GM18858 (cell line): ENCODE results near the gene KLHL26.
"Not testable (repeated sequence)": the region's sequence is repeated elsewhere in the genome, so short reads cannot be mapped to it uniquely, and the experiment has no call there.

ENCODE experiments used
- ATAC-seq: cut with Tn5 transposase; IDR thresholded peaks from one replicate; pipeline ENCODE4 v1.9.1; 2021; ENCODE audit not compliant: unreplicated experiment

Gene KLHL26

DNA sequence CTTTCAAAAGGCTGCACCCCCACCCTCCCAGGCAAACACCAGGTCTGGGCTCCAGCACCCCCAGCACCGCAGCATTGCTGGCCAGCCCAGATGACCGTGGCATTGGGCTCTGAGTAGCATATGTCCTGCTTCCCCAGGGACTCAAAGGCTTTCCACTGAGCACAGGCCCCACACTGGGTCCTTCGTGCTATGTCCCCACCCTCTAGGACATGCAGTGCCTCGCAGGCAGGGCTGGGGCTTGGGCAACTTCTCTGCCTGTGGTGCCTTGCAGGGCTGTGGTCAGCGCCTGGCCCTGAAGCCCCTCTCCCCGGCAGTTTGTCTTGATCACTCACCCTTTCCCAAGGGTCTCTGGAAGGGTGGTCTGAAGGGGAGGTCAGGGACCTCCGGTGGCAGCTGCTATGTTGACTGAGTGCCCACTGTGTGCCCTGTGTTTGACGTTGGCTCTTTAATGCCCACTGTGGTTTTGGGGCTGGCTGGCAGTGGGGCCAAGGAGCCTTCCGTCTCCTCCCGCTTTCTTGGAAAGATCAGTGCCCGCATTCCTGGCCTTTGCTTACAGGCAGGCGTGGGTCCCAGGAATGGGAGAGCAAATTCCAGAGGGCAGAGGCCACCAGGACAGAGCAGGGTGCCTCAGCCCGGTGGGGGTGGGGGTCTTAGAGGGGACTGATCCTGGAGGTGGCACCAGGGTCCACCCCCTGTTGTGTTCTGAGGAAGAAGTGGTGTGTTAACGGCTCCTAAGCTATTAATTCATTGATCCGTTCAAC lies 26.3 kb downstream of the KLHL26 start:
- ATAC-seq = no peak

DNA sequence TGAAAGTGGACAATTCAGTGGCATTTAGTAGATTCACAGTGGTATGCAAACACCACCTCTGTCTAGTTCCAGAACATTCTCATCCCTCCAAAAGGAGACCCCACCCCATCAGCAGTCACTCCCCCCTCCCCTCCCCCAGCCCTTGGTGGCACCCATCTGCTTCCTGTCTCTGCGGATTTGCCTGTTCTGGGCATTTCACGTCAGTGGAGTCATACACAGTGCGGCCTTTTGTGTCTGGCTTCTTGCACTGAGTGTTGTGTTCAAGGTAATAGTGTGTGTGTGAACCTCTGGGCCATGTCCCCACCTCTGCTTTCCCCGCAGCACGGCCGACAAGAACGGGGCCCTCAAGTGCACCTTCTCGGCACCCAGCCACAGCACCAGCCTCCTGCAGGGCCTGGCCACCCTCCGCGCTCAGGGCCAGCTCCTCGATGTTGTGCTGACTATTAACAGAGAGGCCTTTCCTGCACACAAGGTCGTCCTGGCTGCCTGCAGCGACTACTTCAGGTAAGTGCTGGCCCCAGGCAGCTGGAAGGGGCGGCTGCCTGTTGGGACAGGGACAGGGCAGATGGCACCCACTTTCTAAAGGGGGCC lies 27.2 kb downstream of the KLHL26 start:
- no peak for ATAC-seq

DNA sequence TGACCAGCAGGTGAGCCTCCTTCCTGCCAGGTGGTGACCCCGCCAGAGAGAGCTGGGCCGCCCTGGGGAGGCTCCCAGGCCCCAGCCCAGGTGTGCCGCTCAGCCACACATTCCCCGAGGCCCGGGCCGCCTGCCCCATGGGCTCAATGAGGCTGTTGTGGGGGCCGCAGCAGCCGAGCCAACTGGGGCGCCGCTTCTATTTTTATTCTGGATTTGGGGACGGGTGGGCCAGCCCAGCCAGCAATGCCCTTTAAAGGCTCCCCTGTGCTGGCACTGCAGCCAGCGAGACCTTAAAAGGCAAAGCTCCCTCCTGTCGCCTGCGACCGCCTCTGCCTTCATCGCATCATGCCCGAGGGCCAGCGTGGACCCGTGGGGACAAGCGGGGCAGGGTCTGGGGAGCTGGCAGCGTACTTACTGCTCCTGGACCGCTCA lies 29.0 kb downstream of the KLHL26 start:
- ATAC-seq = no peak

GRCh38 chr19:18666317-18666716 lies 29.5 kb downstream of the KLHL26 start:
- no peak for ATAC-seq

- no peak for ATAC-seq
Measured at GRCh38 chr19:18666784-18667183, 30.0 kb downstream of the KLHL26 start.

DNA sequence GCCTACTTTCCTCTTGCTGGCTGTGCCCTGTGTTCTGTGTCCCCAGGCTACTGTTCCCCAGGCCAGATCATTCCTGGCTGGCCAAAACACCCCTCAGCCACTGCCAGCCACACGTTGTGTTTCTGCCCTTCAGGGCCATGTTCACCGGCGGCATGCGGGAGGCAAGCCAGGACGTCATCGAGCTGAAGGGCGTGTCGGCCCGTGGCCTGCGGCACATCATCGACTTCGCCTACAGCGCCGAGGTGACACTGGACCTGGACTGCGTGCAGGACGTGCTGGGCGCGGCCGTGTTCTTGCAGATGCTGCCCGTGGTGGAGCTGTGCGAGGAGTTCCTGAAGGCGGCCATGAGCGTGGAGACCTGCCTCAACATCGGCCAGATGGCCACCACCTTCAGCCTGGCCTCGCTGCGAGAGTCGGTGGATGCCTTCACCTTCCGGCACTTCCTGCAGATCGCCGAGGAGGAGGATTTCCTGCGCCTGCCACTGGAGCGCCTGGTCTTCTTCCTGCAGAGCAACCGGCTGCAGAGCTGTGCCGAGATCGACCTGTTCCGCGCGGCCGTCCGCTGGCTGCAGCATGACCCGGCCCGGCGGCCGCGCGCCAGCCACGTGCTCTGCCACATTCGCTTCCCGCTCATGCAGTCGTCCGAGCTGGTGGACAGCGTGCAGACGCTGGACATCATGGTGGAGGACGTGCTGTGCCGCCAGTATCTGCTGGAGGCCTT lies 30.9 kb downstream of the KLHL26 start:
- no peak for ATAC-seq

DNA sequence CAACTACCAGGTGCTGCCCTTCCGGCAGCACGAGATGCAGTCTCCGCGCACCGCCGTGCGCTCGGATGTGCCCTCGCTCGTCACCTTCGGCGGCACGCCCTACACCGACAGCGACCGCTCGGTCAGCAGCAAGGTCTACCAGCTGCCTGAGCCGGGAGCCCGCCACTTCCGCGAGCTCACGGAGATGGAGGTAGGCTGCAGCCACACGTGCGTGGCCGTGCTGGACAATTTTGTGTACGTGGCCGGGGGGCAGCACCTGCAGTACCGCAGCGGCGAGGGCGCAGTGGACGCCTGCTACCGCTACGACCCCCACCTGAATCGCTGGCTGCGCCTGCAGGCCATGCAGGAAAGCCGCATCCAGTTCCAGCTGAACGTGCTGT lies 31.4 kb downstream of the KLHL26 start:
- ATAC-seq = no peak

DNA sequence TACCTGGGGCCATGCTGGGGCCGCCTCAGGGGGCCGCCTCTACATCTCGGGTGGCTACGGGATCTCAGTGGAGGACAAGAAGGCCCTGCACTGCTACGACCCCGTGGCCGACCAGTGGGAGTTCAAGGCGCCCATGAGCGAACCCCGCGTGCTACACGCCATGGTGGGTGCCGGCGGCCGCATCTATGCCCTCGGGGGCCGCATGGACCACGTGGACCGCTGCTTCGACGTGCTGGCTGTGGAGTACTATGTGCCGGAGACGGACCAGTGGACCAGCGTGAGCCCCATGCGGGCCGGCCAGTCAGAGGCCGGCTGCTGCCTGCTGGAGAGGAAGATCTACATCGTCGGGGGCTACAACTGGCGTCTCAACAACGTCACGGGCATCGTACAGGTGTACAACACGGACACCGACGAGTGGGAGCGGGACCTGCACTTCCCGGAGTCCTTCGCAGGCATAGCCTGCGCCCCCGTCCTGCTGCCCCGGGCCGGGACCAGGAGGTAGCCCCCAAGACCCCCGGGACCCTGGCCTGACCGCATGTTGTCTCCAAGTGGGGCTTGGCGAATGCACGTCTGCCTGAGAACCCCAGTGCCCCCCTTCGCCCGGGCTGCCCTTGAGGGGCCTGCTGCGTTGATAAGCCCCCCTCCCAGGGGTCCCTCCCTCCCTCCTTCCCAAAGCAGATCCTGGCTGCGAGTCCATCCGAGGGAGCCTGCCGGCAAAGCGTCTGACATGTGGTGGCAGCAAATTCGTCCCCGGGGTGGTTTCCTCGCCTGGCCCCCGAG lies 32.1 kb downstream of the KLHL26 start:
- no peak for ATAC-seq

GRCh38 chr19:18669524-18669817 lies 32.6 kb downstream of the KLHL26 start:
- ATAC-seq = no peak

- no peak for ATAC-seq
Measured at GRCh38 chr19:18669883-18670282, 33.1 kb downstream of the KLHL26 start.

GRCh38 chr19:18670312-18670711 lies 33.5 kb downstream of the KLHL26 start:
- ATAC-seq = no peak

GRCh38 chr19:18671303-18672043 lies 34.6 kb downstream of the KLHL26 start:
- ATAC-seq = no peak

DNA sequence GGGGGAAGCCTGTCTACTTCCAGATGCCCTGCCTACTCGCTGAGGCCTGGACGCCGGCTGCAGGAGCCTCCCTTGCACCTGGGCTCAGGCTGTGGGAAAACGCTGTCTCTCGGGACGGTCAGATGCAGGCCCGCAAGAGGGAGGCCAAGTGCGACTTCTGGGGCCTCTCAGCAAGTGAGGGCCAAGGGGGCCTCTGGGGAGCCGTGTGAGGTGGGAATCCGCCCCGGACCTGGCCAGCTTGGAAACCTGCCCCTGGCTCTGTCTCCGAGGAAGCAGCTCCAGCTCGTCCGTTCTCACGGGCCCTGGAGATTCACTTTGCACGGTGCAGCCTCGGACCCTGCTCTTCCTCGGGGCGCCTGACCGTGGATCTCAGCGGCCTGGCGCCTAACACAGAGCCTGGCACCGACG lies 35.2 kb downstream of the KLHL26 start:
- no peak for ATAC-seq

- no peak for ATAC-seq
Measured at GRCh38 chr19:18672606-18673337, 35.9 kb downstream of the KLHL26 start.

- no peak for ATAC-seq
Measured at GRCh38 chr19:18674616-18675015, 37.8 kb downstream of the KLHL26 start.

DNA sequence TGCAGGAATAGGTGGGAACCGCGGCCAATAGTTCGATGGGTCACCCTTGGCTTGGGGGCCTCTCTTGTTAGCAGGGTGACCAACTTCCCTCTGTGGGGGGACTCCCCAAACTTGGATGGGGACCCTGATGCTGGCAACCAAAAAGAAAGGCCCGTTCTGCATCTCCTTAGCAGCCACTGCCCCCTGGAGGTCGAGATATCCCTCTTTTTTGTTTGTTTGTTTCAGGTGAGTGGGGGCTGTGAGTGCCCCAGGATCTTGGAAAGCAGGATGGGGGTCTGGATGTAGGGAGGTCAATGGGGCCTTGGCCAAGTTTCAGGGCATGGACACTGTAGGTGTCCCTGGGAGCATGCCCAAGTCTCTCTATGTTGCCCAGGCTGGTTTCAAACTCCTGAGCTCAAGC lies 39.0 kb downstream of the KLHL26 start:
- no peak for ATAC-seq

- no peak for ATAC-seq
Measured at GRCh38 chr19:18676692-18677091, 39.9 kb downstream of the KLHL26 start.

GRCh38 chr19:18677156-18677555 lies 40.3 kb downstream of the KLHL26 start:
- no peak for ATAC-seq

DNA sequence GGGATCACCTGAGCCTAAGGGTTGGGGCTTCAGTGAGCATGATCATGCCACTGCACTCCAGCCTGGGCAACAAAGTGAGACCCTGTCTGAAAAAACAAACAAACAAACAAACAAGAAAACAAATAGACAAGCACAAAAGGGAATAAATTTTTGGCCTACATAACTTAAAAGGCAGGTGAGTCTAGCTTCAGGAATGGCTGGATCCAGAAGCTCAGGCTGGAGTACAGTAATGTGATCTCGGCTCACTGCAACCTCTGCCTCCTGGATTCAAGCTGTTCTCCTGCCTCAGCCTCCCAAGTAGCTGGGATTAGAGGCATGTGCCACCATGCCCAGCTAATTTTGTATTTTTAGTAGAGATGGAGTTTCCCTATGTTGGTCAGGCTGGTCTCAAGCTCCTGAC lies 43.3 kb downstream of the KLHL26 start:
- ATAC-seq = not testable (repeated sequence)

DNA sequence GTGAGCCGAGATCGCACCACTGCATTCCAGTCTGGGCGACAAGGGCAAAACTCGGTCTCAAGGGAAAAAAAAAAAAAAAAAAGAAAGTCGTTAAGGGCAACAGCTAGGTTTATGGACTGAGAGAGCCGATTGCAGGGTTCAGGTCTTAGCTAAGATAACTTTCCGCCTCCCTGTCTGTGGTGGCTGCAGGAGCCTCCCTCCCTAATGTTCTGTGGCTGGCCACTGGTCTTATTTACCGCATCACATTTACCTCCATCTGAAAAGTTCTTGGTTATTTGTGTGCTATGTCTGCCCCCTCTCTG lies 45.9 kb downstream of the KLHL26 start:
- no peak for ATAC-seq
